PFSK-1 (cell line): ENCODE data around the gene AMOTL1.

Experiments used
- FOXP2 ChIP-seq: optimal IDR thresholded peaks from 2 replicates; pipeline ENCODE3; 2011; ENCODE audit warnings: borderline replicate concordance, control low read depth, inconsistent platforms; ENCODE audit not compliant: insufficient read depth; ENCODE audit errors: extremely low read length, extremely low read depth
- POLR2AphosphoS5 ChIP-seq: IDR thresholded peaks from 2 replicates; pipeline ENCODE4 v1.6.1; 2012; ENCODE audit warnings: low read depth, mild to moderate bottlenecking, control low read depth, low read length, moderate library complexity
- SIN3A ChIP-seq: IDR thresholded peaks from 2 replicates; pipeline ENCODE4 v1.6.1; 2012; ENCODE audit warnings: mild to moderate bottlenecking, low read length, moderate library complexity, borderline replicate concordance; ENCODE audit not compliant: insufficient read depth
- TAF1 ChIP-seq: IDR thresholded peaks from 2 replicates; pipeline ENCODE4 v1.6.1; 2012; ENCODE audit warnings: low read length, control low read depth, borderline replicate concordance; ENCODE audit not compliant: insufficient read depth
- TF ChIP-seq, protein P1 (sequence below), 2 experiments: IDR thresholded peaks; 2 replicates each; pipeline versions ENCODE4 v1.6.1 to v1.8.0; 2011 to 2012; ENCODE audit warnings: low read depth in 2 of 2, low read length in 2 of 2, control low read depth in 1 of 2, inconsistent platforms in 1 of 2, mild to moderate bottlenecking in 1 of 2, moderate library complexity in 1 of 2; ENCODE audit not compliant: insufficient read depth in 1 of 2

DNA sequence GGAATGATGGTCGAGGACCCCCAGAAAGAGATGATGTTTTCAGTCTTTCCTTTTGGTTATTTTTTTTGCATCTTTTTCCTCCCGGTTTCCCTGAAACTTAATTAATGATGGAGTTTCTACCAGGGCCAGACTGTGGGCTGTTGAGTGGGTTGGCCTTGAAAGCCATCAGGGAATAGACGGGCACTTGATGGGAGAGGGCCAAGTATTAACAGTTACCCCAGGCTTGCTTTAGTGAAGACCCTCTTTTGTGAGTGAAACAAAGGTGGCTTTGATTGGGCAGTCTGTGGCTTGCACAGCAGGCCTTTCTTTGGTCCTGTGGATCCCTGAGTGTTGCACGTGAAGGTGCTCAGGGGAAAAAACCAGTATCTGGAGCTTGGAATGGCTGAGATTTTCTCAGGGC lies 56.9 kb downstream of the AMOTL1 start:
- TF ChIP-seq POLR2AphosphoS5 (no peak), TAF1 (no peak), SIN3A (no peak), FOXP2 (no peak)
- TF ChIP-seq, protein P1, sequence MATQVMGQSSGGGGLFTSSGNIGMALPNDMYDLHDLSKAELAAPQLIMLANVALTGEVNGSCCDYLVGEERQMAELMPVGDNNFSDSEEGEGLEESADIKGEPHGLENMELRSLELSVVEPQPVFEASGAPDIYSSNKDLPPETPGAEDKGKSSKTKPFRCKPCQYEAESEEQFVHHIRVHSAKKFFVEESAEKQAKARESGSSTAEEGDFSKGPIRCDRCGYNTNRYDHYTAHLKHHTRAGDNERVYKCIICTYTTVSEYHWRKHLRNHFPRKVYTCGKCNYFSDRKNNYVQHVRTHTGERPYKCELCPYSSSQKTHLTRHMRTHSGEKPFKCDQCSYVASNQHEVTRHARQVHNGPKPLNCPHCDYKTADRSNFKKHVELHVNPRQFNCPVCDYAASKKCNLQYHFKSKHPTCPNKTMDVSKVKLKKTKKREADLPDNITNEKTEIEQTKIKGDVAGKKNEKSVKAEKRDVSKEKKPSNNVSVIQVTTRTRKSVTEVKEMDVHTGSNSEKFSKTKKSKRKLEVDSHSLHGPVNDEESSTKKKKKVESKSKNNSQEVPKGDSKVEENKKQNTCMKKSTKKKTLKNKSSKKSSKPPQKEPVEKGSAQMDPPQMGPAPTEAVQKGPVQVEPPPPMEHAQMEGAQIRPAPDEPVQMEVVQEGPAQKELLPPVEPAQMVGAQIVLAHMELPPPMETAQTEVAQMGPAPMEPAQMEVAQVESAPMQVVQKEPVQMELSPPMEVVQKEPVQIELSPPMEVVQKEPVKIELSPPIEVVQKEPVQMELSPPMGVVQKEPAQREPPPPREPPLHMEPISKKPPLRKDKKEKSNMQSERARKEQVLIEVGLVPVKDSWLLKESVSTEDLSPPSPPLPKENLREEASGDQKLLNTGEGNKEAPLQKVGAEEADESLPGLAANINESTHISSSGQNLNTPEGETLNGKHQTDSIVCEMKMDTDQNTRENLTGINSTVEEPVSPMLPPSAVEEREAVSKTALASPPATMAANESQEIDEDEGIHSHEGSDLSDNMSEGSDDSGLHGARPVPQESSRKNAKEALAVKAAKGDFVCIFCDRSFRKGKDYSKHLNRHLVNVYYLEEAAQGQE (IDR thresholded peaks at IDR 0.05; ENCODE audit: insufficient read depth in 1 of 2, low read depth in 2 of 2, low read length in 2 of 2) = no peak
